HG03354 (cell line): Measurements from ENCODE around the gene DNAH10.
"Not testable (repeated sequence)": the region's sequence is repeated elsewhere in the genome, so short reads cannot be mapped to it uniquely, and the experiment has no call there.

Source experiments
- ATAC-seq: cut with Tn5 transposase; IDR thresholded peaks from one replicate; pipeline ENCODE4 v1.9.1; 2021; ENCODE audit warnings: mild to moderate bottlenecking; ENCODE audit not compliant: unreplicated experiment, poor library complexity, severe bottlenecking

DNAH10 gene

DNA sequence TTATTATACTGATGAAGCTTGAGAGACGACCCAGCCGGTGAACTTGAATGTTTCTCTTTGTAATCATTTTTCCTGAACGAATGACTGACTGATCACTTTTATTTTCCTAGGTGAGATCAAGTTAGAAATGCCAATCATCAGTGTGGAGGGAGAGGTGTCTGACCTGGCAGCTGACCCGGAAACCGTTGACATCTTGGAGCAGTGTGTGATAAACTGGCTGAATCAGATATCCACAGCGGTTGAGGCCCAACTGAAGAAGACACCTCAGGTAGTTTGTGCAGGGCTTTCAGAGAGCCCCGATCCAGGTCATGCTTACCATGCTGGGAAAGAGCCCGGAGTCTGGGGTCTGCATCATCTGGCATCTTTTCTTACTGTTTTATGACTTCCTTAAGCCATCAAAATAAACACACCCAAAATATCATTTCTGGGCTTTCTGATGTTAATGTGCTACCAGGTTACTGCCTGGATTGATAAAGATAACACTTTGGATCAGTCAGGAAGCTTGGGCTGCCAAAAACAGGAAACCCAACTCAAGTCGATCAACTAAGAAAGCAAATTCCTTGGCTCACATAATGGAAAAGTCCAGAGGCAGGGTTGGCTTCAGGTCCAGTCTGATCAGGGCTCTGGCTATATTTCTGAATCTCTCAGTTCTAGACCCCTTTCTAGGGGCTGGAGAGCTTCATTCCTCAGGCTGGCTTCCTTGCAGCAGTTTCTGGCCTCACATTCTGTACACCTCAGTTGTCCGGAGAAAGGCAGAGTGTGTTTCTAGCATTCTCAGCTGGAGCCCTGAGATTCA is 21.1 kb downstream of the DNAH10 start:
- no peak for ATAC-seq

DNA sequence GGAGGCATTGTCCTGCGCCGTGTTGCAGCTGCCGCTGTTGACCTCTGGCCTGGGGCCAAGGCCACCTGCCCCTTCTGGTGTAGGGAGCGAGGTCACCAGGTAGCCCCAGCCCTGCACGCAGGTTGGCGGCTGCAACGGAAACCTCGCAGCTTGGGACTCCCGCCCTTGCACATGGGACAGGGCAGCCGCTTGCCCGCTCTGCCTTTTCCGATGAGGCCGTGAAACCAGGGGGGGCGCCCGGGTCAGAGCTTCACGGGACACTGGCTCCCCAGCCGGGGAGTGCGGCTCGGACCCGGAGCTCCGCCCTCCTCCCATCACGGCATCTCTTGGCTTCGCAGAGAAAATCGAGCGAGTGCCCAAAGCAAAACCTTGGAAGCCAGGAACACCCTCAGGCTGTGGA is 25.4 kb downstream of the DNAH10 start:
- no peak for ATAC-seq

GRCh38 chr12:123788541-123788940 is 26.4 kb downstream of the DNAH10 start:
- ATAC-seq = no peak

GRCh38 chr12:123789422-123789821 is 27.3 kb downstream of the DNAH10 start:
- not testable (repeated sequence) for ATAC-seq

DNA sequence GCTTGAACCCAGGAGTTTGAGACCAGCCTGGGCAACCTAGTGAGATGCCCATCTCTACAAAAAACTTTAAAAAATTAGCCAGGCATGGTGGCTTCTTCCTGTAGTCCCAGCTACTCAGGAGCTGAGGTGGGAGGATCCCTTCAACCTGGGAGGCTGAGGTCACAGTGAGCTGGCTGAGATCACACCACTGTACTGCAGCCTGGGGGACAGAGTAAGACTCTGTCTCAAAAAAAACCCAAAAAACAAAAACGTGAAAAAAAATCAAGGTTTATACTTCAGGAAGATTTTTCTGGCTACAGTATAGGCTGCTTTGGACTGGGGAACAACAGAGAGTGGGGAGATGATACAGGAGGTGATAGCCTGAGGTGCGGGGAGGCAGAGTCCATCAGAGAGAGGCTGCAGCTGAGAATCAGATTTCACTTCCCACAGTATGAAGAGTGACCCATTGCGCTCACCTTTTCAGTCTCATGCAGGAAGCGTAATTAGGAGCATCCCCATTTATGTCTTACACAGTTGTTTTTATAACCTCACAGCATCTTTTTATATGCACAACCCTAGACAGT is 28.9 kb downstream of the DNAH10 start:
- no peak for ATAC-seq

DNA sequence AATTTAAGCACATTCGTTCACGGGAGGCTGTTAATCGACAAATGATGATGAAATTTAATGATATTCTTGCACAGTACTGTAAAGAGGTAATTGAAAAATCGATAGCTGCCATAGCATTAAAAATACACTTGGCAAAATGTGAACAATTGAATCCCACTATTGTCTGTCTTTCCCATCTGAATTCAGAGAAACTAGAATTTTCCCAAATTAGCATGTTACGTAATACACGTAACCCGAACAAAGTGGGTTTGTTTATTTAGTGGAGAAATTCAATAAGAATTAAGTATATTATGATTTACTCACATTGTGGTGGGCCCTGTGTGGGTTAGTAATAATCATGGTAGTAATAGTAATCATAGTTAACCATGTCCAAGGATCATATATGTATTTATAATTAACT is 31.9 kb downstream of the DNAH10 start:
- ATAC-seq = no peak

GRCh38 chr12:123798518-123798917 is 36.4 kb downstream of the DNAH10 start:
- no peak for ATAC-seq

- ATAC-seq = no peak
These were observed 37.1 kb downstream of the DNAH10 start for GRCh38 chr12:123799227-123799626.

- ATAC-seq = no peak
These were observed 39.6 kb downstream of the DNAH10 start for GRCh38 chr12:123801573-123802178.

DNA sequence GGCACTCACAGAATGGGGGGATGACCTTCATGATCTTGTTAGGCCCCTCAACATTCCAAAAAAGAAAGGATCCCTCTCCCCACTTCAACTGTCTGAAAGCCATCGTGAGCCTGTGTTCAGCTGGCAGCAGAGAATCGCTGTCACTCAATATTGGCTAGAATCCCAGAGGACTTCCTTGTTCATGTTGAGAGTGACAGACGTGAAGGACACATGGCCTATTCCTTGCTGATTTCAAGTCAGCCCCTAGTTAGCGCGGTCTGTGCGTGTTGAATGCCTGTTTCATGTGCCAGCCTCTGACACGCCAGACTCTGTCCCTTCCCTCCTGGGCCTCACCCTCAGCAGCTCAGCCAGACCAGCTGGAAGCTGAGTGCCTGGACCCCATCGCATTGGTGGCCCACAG is 43.1 kb downstream of the DNAH10 start:
- ATAC-seq = no peak

- ATAC-seq = no peak
These were observed 44.9 kb downstream of the DNAH10 start for GRCh38 chr12:123807002-123807401.

GRCh38 chr12:123807670-123808069 is 45.6 kb downstream of the DNAH10 start:
- ATAC-seq = no peak

DNA sequence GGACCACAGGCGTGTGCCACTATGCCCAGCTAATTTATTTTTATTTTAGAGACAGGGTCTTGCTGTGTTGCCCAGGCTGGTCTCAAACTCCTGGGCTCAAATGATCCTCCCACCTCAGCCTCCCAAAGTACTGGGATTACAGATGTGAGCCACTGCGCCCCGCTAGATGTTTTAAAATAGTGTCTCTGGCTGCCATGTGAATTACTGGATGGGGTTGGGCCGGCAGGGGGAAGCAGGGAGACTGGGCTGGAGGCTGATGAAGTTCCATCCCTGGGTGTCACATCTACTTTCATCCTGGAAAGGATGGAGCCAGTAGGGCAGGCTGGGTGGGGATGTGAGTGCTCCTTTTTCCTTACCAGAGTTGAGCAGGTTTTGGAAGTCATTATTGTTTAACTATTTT is 46.1 kb downstream of the DNAH10 start:
- ATAC-seq = no peak

GRCh38 chr12:123813349-123813748 is 51.2 kb downstream of the DNAH10 start:
- no peak for ATAC-seq

GRCh38 chr12:123815968-123816367 is 53.9 kb downstream of the DNAH10 start:
- ATAC-seq = no peak

DNA sequence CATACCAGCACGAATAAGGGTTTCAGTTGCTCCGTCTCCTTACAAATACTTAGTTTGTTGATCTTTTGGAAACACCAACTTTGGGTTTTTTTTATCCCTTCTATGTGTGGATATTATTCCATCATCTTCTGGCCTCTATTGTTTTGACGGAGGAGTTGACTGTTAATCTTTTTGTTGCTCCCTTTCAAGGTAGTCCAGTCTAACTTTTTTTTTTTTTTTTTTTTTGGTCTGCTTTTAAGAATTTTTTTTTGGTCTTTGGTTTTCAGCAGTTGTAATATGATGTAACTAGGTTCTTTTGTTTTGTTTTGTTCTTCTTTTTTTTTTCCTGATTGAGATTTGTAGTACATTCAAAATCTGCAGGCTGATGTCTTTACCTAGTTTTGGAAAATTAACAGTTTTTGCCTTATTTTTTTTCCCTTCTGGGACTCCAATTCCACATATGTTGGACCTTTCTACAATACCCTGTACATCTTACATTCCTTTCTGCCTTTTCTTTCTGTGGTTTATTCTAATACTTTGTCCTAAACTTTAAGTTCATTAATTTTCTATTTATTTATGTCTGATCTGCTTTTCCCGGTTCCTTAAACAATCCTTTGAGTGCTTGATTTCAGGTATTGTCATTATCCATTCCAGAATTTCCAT is 54.9 kb downstream of the DNAH10 start:
- no peak for ATAC-seq

DNA sequence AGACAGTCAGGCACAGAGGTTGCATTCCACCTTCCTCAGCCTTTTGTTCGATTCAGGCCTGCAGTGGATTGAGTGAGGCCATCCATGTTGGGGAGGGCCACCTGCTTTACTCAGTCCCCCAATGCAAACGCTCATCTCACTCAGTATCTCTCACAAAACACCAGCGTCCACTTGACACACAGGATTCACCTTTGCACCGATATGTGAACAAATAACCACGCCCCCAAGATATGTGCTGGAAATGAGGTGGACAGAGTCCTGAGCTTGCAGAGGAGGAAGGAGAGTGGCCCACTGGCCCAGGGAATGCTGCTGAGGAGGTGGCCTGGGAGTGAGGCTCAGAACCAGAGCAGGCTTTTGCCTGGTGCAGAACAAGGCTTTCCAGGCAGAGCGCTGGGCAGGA is 60.7 kb downstream of the DNAH10 start:
- ATAC-seq = no peak

GRCh38 chr12:123828120-123828519 is 66.0 kb downstream of the DNAH10 start:
- no peak for ATAC-seq

- ATAC-seq = no peak
These were observed 66.9 kb downstream of the DNAH10 start for GRCh38 chr12:123828854-123829547.

DNA sequence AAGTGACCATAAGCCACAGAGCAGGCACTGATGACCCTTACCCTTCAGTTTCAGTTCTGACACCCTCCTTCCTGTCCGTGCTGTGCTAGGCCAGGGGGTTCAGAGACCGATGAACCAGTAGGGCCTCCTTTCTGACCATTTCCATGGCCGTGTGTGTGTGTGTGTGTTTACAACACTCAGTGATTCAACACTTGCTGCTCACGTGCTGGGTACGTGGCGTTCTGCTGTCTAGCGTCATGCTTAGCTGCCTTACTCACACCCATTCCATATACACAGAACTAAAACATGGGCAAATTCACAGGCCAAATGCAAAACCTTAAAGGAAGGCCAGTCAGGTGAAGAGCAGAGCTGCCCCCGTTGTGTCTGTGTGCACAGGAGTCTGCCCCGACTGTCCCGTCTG is 67.5 kb downstream of the DNAH10 start:
- no peak for ATAC-seq
